ENCODE data around the gene CLMN. TPM values are rescaled to one million over a fixed set of nuclear protein-coding genes. Genes with fewer than 3 reads are reported as not detected.

CLMN gene
- total RNA-seq, 1 experiment from 2014 or later: 111 TPM

DNA sequence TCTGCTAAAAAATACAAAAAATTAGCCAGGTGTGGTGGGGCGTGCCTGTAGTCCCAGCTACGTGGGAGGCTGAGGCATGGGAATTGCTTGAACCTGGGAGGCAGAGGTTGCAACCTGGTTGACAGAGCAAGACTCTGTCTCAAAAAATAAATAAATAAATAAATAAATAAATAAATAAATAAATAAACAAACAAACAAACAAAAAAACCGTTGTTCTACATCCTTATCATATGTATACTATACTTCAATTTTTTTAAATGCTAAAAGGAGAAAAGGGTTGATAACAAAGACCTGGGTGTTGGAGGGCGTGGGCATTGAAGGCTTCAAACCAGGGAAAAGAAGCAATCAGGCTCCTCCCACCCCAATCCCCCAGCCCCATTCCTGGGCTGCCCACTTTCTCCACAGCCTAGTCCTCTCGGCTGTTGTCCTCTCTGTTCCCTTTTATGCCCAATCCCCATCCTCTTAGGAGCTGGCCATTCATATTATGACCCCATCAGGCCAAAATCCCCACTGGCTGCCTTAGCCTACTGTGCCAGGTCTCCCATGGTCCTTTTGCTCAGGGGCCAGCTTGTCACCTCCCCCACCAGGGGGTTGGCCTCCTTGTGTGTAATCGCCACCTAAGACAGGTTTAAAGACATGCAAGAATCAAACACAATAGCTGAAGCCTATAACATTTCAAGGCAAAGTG lies 30.2 kb downstream of the CLMN start:
- BruUV-seq (replicated peaks): no TSS peak

DNA sequence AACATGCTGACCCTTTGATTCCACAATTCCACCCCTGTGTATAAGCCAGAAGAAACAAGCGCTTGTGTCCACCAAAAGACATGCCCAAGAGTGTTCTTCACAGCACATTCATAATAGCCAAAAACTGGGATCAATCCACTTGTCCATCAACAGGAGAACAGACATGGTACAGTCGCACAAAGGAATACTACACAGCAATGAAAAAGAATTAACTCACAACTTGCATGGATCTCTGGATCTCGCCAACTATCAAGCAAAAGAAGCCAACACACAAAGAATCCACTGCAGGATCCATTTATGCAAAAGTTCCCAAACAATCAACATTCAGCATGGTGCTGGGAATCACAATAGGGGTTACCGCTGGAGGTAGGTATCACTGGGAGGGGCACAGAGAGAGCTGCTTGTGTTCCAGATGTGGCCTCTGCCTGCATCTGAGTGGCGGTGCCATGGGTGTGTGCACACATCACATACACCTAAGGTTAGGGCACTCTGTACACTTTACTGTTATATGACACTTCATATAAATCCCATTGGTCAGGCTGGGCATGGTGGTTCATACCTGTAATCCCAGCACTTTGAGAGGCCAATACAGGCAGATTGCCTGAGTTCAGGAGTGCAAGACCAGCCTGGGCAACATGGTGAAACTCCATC lies 30.9 kb downstream of the CLMN start:
- H3K9me3 Mint-ChIP-seq (ENCODE audit: low read depth, unreplicated experiment): peaks cover 2% of the 10 kb centered on the region
- no TSS peak for BruUV-seq (replicated peaks)
- peaks cover 35% of the 10 kb centered on the region for H3K4me1 Mint-ChIP-seq (ENCODE audit: low read depth, unreplicated experiment)
- no peak for DNase-seq
- no peak overlapping the region for H3K27ac Mint-ChIP-seq (ENCODE audit: unreplicated experiment)
- H3K36me3 Mint-ChIP-seq (ENCODE audit: insufficient read depth, unreplicated experiment): peaks cover 28% of the 10 kb centered on the region
- CTCF ChIA-PET: no interaction called here
- H3K27me3 Mint-ChIP-seq (ENCODE audit: unreplicated experiment): no peaks in the 10 kb centered on the region
- H3K4me3 Mint-ChIP-seq (ENCODE audit: low read depth, unreplicated experiment): no peak overlapping the region
- intact Hi-C loops (cut with micrococcal nuclease; ENCODE audit: unreplicated experiment): no loop called here
- TF ChIP-seq, protein P1, sequence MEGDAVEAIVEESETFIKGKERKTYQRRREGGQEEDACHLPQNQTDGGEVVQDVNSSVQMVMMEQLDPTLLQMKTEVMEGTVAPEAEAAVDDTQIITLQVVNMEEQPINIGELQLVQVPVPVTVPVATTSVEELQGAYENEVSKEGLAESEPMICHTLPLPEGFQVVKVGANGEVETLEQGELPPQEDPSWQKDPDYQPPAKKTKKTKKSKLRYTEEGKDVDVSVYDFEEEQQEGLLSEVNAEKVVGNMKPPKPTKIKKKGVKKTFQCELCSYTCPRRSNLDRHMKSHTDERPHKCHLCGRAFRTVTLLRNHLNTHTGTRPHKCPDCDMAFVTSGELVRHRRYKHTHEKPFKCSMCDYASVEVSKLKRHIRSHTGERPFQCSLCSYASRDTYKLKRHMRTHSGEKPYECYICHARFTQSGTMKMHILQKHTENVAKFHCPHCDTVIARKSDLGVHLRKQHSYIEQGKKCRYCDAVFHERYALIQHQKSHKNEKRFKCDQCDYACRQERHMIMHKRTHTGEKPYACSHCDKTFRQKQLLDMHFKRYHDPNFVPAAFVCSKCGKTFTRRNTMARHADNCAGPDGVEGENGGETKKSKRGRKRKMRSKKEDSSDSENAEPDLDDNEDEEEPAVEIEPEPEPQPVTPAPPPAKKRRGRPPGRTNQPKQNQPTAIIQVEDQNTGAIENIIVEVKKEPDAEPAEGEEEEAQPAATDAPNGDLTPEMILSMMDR (IDR thresholded peaks at IDR 0.05; ENCODE audit: unreplicated experiment): no peak

More for the DNA sequence above, 30.2 kb downstream of the CLMN start:
- Mint-ChIP-seq H3K4me3 (ENCODE audit: low read depth, unreplicated experiment) (no peak overlapping the region), H3K36me3 (ENCODE audit: insufficient read depth, unreplicated experiment) (peaks cover 28% of the 10 kb centered on the region), H3K27ac (ENCODE audit: unreplicated experiment) (no peak overlapping the region), H3K9me3 (ENCODE audit: low read depth, unreplicated experiment) (peaks cover 2% of the 10 kb centered on the region), H3K4me1 (ENCODE audit: low read depth, unreplicated experiment) (peaks cover 42% of the 10 kb centered on the region), H3K27me3 (ENCODE audit: unreplicated experiment) (no peaks in the 10 kb centered on the region)
- intact Hi-C loops (cut with micrococcal nuclease; ENCODE audit: unreplicated experiment): no loop called here
- TF ChIP-seq, protein P1 (IDR thresholded peaks at IDR 0.05; ENCODE audit: unreplicated experiment): no peak
- CTCF ChIA-PET: no interaction called here
- no peak for DNase-seq

DNA sequence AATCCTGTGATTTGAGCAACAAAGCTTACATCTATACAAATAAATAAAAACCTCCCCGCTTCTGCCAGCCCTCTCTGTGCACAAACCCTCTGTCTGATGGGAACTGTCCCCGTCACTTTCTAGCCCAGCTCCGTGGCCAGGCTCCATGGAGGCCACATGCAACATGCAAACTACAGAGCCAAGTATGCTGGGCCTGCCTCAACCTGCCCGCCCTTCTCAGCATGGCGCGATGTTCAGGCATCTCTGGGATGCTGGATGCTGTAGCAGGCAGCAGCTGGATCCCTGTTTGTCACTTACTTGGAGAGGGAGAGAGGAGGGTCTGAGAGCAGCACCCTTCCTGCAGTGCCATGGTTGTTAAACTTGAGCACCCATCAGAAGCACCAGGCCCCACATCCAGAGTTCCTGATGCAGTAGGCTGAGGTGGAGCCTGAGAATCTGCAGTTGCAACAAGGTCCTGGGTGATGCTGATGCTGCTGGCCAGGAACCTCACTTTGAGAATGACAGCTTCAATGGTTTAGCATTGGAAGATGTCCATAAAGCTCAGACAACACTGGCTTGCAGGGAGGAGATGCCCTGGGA lies 32.4 kb downstream of the CLMN start:
- H3K4me1 Mint-ChIP-seq (ENCODE audit: low read depth, unreplicated experiment): peaks cover 33% of the 10 kb centered on the region
- H3K4me3 Mint-ChIP-seq (ENCODE audit: low read depth, unreplicated experiment): no peak overlapping the region
- H3K36me3 Mint-ChIP-seq (ENCODE audit: insufficient read depth, unreplicated experiment): peaks cover 30% of the 10 kb centered on the region
- no peak for DNase-seq
- TF ChIP-seq, protein P1 (IDR thresholded peaks at IDR 0.05; ENCODE audit: unreplicated experiment): no peak
- CTCF ChIA-PET: no interaction called here
- intact Hi-C loops (cut with micrococcal nuclease; ENCODE audit: unreplicated experiment): no loop called here
- H3K27ac Mint-ChIP-seq (ENCODE audit: unreplicated experiment): no peak overlapping the region
- H3K27me3 Mint-ChIP-seq (ENCODE audit: unreplicated experiment): no peaks in the 10 kb centered on the region
- no TSS peak for BruUV-seq (replicated peaks)
- peaks cover 2% of the 10 kb centered on the region for H3K9me3 Mint-ChIP-seq (ENCODE audit: low read depth, unreplicated experiment)

DNA sequence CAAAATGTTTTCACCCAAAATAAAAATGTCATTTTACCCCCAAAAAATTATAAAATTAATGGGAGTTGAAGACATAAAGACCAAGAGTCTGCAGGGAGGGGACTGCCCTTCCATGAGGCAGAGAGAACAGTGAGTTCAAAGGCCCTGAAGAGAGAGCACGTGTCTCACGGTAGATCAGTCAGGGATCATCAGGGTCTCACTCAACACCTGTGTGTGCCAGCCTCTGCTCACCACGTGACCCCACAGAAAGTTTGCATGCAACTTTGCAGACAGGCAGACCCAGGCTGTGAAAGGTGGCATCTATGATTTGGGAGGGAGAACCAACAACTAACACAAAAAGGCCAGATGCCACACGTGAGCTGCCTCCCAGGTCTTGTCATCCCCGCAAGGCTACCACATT lies 33.1 kb downstream of the CLMN start:
- TF ChIP-seq, protein P1 (IDR thresholded peaks at IDR 0.05; ENCODE audit: unreplicated experiment): no peak
- Mint-ChIP-seq H3K4me3 (ENCODE audit: low read depth, unreplicated experiment) (no peak overlapping the region), H3K36me3 (ENCODE audit: insufficient read depth, unreplicated experiment) (peaks cover 28% of the 10 kb centered on the region), H3K9me3 (ENCODE audit: low read depth, unreplicated experiment) (peaks cover 2% of the 10 kb centered on the region), H3K27me3 (ENCODE audit: unreplicated experiment) (no peaks in the 10 kb centered on the region), H3K27ac (ENCODE audit: unreplicated experiment) (no peak overlapping the region), H3K4me1 (ENCODE audit: low read depth, unreplicated experiment) (peaks cover 33% of the 10 kb centered on the region)
- no TSS peak for BruUV-seq (replicated peaks)
- no peak for DNase-seq
- intact Hi-C loops (cut with micrococcal nuclease; ENCODE audit: unreplicated experiment): no loop called here
- CTCF ChIA-PET: no interaction called here

Measured in Calu3 (cell line).